ENCODE results near the gene BNC2.

BNC2 gene

GRCh38 chr9:16450578-16450977, 419.9 kb downstream of the BNC2 start:
- Histone ChIP-seq H3K4me3 (replicated peaks; ENCODE audit: insufficient read depth, low read length) (no peak overlapping the region), H3K27me3 (ENCODE audit: insufficient read depth, poor library complexity, severe bottlenecking) (no peaks in the 10 kb centered on the region), H3K27ac (replicated peaks) (no peak overlapping the region)
- TF ChIP-seq POLR2AphosphoS5 (IDR thresholded peaks at IDR 0.05; ENCODE audit: low read depth) (no peak), CTCF (IDR thresholded peaks at IDR 0.05; ENCODE audit: insufficient read depth, low read length) (no peak), SPI1 (IDR thresholded peaks at IDR 0.05; ENCODE audit: borderline replicate concordance, low read depth) (no peak), GABPA (IDR thresholded peaks at IDR 0.05; ENCODE audit: low read depth) (no peak)
- TF ChIP-seq, protein P1, sequence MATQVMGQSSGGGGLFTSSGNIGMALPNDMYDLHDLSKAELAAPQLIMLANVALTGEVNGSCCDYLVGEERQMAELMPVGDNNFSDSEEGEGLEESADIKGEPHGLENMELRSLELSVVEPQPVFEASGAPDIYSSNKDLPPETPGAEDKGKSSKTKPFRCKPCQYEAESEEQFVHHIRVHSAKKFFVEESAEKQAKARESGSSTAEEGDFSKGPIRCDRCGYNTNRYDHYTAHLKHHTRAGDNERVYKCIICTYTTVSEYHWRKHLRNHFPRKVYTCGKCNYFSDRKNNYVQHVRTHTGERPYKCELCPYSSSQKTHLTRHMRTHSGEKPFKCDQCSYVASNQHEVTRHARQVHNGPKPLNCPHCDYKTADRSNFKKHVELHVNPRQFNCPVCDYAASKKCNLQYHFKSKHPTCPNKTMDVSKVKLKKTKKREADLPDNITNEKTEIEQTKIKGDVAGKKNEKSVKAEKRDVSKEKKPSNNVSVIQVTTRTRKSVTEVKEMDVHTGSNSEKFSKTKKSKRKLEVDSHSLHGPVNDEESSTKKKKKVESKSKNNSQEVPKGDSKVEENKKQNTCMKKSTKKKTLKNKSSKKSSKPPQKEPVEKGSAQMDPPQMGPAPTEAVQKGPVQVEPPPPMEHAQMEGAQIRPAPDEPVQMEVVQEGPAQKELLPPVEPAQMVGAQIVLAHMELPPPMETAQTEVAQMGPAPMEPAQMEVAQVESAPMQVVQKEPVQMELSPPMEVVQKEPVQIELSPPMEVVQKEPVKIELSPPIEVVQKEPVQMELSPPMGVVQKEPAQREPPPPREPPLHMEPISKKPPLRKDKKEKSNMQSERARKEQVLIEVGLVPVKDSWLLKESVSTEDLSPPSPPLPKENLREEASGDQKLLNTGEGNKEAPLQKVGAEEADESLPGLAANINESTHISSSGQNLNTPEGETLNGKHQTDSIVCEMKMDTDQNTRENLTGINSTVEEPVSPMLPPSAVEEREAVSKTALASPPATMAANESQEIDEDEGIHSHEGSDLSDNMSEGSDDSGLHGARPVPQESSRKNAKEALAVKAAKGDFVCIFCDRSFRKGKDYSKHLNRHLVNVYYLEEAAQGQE (IDR thresholded peaks at IDR 0.05; ENCODE audit: insufficient replicate concordance, low read depth), result no peak
- no peak for DNase-seq (ENCODE audit: low read depth in 1 of 2, low spot score in 1 of 2)

- DNase-seq (ENCODE audit: low read depth in 1 of 2, low spot score in 1 of 2), result no peak
- Histone ChIP-seq H3K27me3 (ENCODE audit: insufficient read depth, poor library complexity, severe bottlenecking) (no peaks in the 10 kb centered on the region), H3K4me3 (replicated peaks; ENCODE audit: insufficient read depth, low read length) (no peak overlapping the region), H3K27ac (replicated peaks) (no peak overlapping the region)
- no peak for TF ChIP-seq CTCF (IDR thresholded peaks at IDR 0.05; ENCODE audit: insufficient read depth, low read length)
- no peak for TF ChIP-seq SPI1 (IDR thresholded peaks at IDR 0.05; ENCODE audit: borderline replicate concordance, low read depth)
- TF ChIP-seq GABPA (IDR thresholded peaks at IDR 0.05; ENCODE audit: low read depth), result no peak
- TF ChIP-seq, protein P1 (IDR thresholded peaks at IDR 0.05; ENCODE audit: insufficient replicate concordance, low read depth), result no peak
- TF ChIP-seq POLR2AphosphoS5 (IDR thresholded peaks at IDR 0.05; ENCODE audit: low read depth), result no peak
Measured at GRCh38 chr9:16450043-16450442, 420.4 kb downstream of the BNC2 start.

DNA sequence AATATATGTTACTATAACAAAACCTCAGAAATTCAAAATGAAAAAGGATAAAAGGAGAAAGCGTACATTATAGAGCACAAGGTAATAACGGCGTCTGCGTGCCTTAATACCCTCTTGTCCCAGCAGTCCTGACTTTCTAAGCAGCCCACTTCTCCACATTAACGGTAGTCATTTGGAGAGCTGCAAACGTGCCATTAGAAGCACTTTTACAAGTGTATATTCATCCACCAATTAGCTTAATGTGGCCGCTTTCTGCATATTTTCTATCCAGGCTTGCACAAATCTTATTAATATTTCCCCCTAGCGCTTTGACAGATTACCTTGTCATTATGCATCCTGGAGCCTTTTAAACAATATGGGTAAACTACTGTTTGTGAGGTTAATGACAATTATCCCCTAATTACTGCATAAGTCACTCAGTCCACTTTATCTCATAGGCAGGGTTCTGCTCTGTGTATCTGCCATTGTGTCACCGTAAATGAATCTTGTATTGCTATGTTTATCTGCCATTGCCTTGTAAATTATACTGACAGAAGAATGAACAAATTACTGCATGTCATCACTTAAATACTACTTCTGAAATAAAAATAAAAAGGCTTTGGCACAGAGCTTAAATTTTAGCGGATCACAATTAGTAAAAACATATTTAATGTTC, 421.3 kb downstream of the BNC2 start:
- H3K27me3 ChIP-seq (ENCODE audit: insufficient read depth, poor library complexity, severe bottlenecking), result no peaks in the 10 kb centered on the region
- TF ChIP-seq CTCF (IDR thresholded peaks at IDR 0.05; ENCODE audit: insufficient read depth, low read length), result no peak
- TF ChIP-seq GABPA (IDR thresholded peaks at IDR 0.05; ENCODE audit: low read depth), result no peak
- no peak for TF ChIP-seq SPI1 (IDR thresholded peaks at IDR 0.05; ENCODE audit: borderline replicate concordance, low read depth)
- TF ChIP-seq, protein P1 (IDR thresholded peaks at IDR 0.05; ENCODE audit: insufficient replicate concordance, low read depth), result no peak
- TF ChIP-seq POLR2AphosphoS5 (IDR thresholded peaks at IDR 0.05; ENCODE audit: low read depth), result no peak
- DNase-seq (ENCODE audit: low read depth in 1 of 2, low spot score in 1 of 2), result no peak
- no peak overlapping the region for H3K27ac ChIP-seq (replicated peaks)
- no peak overlapping the region for H3K4me3 ChIP-seq (replicated peaks; ENCODE audit: insufficient read depth, low read length)
